SU-DHL-6 (cell line): ENCODE data around the gene RAD23B.

ENCODE experiments used
- H2AFZ ChIP-seq: fragments of 200-600 bp; sonication (generic); 2 replicates; pipeline ENCODE4 v1.6.1; 2014; ENCODE audit warnings: low read depth, mild to moderate bottlenecking, moderate library complexity, mixed read lengths, antibody characterized with exemption, low read length; ENCODE audit not compliant: severe bottlenecking
- H3F3A ChIP-seq: fragments of 200-600 bp; shearing (Covaris generic); 2 replicates; pipeline ENCODE4 v1.6.0; 2016; ENCODE audit warnings: antibody characterized with exemption, mild to moderate bottlenecking; ENCODE audit not compliant: insufficient read depth
- H3K27ac ChIP-seq: fragments of 200-600 bp; sonication (generic); 2 replicates; pipeline ENCODE4 v1.5.1; 2016; ENCODE audit warnings: low read depth, mild to moderate bottlenecking, low read length, moderate library complexity, mixed read lengths
- H3K27me3 ChIP-seq: fragments of 200-600 bp; sonication (generic), shearing (Covaris generic); 2 replicates; pipeline ENCODE4 v1.6.0; 2014; ENCODE audit warnings: mild to moderate bottlenecking, low read length
- H3K36me3 ChIP-seq: fragments of 200-600 bp; sonication (generic); 2 replicates; pipeline ENCODE4 v1.6.1; 2014; ENCODE audit warnings: mild to moderate bottlenecking, low read length, mixed read lengths
- H3K4me2 ChIP-seq: fragments of 300-600, 200-600 bp; shearing (Covaris generic), sonication (generic); 2 replicates; pipeline ENCODE4 v1.6.0; 2014; ENCODE audit warnings: low read length, low read depth, mild to moderate bottlenecking; ENCODE audit not compliant: poor library complexity, severe bottlenecking
- H3K4me3 ChIP-seq: fragments of 200-600 bp; sonication (generic); 2 replicates; pipeline ENCODE4 v1.5.1; 2014; ENCODE audit warnings: antibody characterized with exemption, low read length, mild to moderate bottlenecking, mixed read lengths; ENCODE audit not compliant: insufficient read depth, poor library complexity, severe bottlenecking
- H3K79me2 ChIP-seq: fragments of 200-600 bp; sonication (generic); 2 replicates; pipeline ENCODE4 v1.6.1; 2014; ENCODE audit warnings: mild to moderate bottlenecking, low read length, moderate library complexity; ENCODE audit not compliant: insufficient read depth
- H3K9ac ChIP-seq: fragments of 200-600 bp; sonication (generic); 2 replicates; pipeline ENCODE4 v1.7.0; 2014; ENCODE audit warnings: mild to moderate bottlenecking, low read length
- H3K9me2 ChIP-seq: fragments of 200-600 bp; sonication (generic); replicated peaks from 2 replicates; pipeline ENCODE4 v1.6.1; 2014; ENCODE audit warnings: low read length; ENCODE audit not compliant: insufficient read depth
- H3K9me3 ChIP-seq: fragments of 200-600 bp; sonication (generic); 2 replicates; pipeline ENCODE4 v1.6.1; 2014; ENCODE audit warnings: low read length, mixed read lengths; ENCODE audit not compliant: insufficient read depth
- H4K20me1 ChIP-seq: fragments of 200-600 bp; sonication (generic); 2 replicates; pipeline ENCODE4 v1.6.1; 2014; ENCODE audit warnings: low read depth, mild to moderate bottlenecking, antibody characterized with exemption, low read length, moderate library complexity, mixed read lengths
- CTCF ChIP-seq: fragments of 200-600 bp; sonication (generic); IDR thresholded peaks from one replicate; pipeline ENCODE4 v1.5.1; 2017; ENCODE audit warnings: antibody characterized with exemption, mild to moderate bottlenecking, low read length, moderate library complexity; ENCODE audit not compliant: insufficient read depth, poor library complexity, severe bottlenecking
- EZH2phosphoT487 ChIP-seq: fragments of 200-600 bp; sonication (generic), shearing (Covaris generic); conservative IDR thresholded peaks from 2 replicates; pipeline ENCODE4 v1.6.1; 2018; ENCODE audit warnings: mild to moderate bottlenecking, antibody characterized with exemption, low read length, moderate library complexity, mixed read lengths

The RAD23B gene

GRCh38 chr9:107269254-107269653 is 13.8 kb upstream of the RAD23B start:
- Histone ChIP-seq H2AFZ (no peak overlapping the region), H3K27me3 (no peaks in the 10 kb centered on the region; the same call in 1 of the 2 replicates), H3K4me2 (no peak overlapping the region), H3K9me2 (no peaks in the 10 kb centered on the region), H3K79me2 (no peaks in the 10 kb centered on the region), H3K4me3 (no peak overlapping the region), H4K20me1 (no peaks in the 10 kb centered on the region), H3K9me3 (no peaks in the 10 kb centered on the region), H3K27ac (no peak overlapping the region), H3F3A (no peaks in the 10 kb centered on the region), H3K36me3 (no peaks in the 10 kb centered on the region), H3K9ac (no peak overlapping the region)
- no peak for TF ChIP-seq CTCF
- TF ChIP-seq EZH2phosphoT487: no peak

- Histone ChIP-seq H3K36me3 (no peaks in the 10 kb centered on the region), H3K27me3 (no peaks in the 10 kb centered on the region; the same call in 1 of the 2 replicates), H3F3A (no peaks in the 10 kb centered on the region), H3K4me2 (no peak overlapping the region), H3K4me3 (no peak overlapping the region), H3K27ac (no peak overlapping the region), H3K9me2 (no peaks in the 10 kb centered on the region), H3K79me2 (no peaks in the 10 kb centered on the region), H4K20me1 (no peaks in the 10 kb centered on the region), H3K9ac (no peak overlapping the region), H2AFZ (no peak overlapping the region), H3K9me3 (no peaks in the 10 kb centered on the region)
- TF ChIP-seq CTCF: no peak
- TF ChIP-seq EZH2phosphoT487: no peak
These were observed 13.4 kb upstream of the RAD23B start for GRCh38 chr9:107269681-107270080.

DNA sequence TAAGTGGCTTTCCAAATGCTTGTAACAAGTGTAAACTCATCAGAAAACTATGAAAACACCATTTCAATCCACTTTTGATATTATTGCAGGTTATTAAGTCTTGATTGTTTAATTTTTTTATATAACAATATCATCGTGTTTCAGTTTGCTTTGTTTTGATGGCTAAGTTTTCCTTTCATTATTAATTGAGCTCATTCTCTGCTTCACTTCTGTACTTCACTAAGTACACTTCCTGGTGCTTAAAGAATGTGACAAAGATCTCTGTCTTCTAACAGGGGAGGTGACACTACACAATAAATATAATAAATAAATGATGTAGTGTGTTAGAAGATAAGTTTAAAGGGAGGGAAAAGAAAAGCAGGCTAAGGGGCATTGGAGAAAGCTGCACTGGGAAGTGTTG is 13.0 kb upstream of the RAD23B start:
- H4K20me1 ChIP-seq: no peaks in the 10 kb centered on the region
- H3K9ac ChIP-seq: no peak overlapping the region
- H3K9me3 ChIP-seq: no peaks in the 10 kb centered on the region
- no peaks in the 10 kb centered on the region for H3F3A ChIP-seq
- H2AFZ ChIP-seq: no peak overlapping the region
- H3K4me3 ChIP-seq: no peak overlapping the region
- H3K27ac ChIP-seq: no peak overlapping the region
- H3K4me2 ChIP-seq: no peak overlapping the region
- no peaks in the 10 kb centered on the region for H3K79me2 ChIP-seq
- no peaks in the 10 kb centered on the region for H3K36me3 ChIP-seq
- TF ChIP-seq EZH2phosphoT487 (no peak), CTCF (no peak)
- no peaks in the 10 kb centered on the region; the same call in 1 of the 2 replicates for H3K27me3 ChIP-seq
- H3K9me2 ChIP-seq: no peaks in the 10 kb centered on the region

- no peaks in the 10 kb centered on the region for H3K79me2 ChIP-seq
- no peak for TF ChIP-seq EZH2phosphoT487
- no peak for TF ChIP-seq CTCF
- H4K20me1 ChIP-seq: no peaks in the 10 kb centered on the region
- no peaks in the 10 kb centered on the region for H3K9me2 ChIP-seq
- no peak overlapping the region for H3K4me3 ChIP-seq
- H3K9ac ChIP-seq: no peak overlapping the region
- H3K4me2 ChIP-seq: no peak overlapping the region
- no peaks in the 10 kb centered on the region for H3F3A ChIP-seq
- H2AFZ ChIP-seq: no peak overlapping the region
- H3K27ac ChIP-seq: no peak overlapping the region
- H3K27me3 ChIP-seq: no peaks in the 10 kb centered on the region; the same call in 1 of the 2 replicates
- no peaks in the 10 kb centered on the region for H3K9me3 ChIP-seq
- no peaks in the 10 kb centered on the region for H3K36me3 ChIP-seq
These were observed 12.5 kb upstream of the RAD23B start for GRCh38 chr9:107270580-107270979.
